Fibroblast of the conjunctiva (primary cell): ENCODE results near the gene PRR23C.

Experiments used
- DNase-seq: peaks from one replicate; pipeline ENCODE4 v3.0.0-alpha.2; 2010; ENCODE audit warnings: low read depth

Gene PRR23C

GRCh38 chr3:138995706-138996105 lies 49.0 kb downstream of the PRR23C start:
- DNase-seq = no peak
